Breast epithelium (tissue), 3 donors: ENCODE data around the gene HOOK2.

Source experiments
- CTCF ChIP-seq, 3 donors: fragments of 450-650 bp; IDR thresholded peaks; one replicate each; pipeline ENCODE4 v1.5.1; 2016 to 2017; ENCODE audit warnings: antibody characterized with exemption in 3 of 3, mild to moderate bottlenecking in 3 of 3, moderate library complexity in 3 of 3
- POLR2AphosphoS5 ChIP-seq, 3 donors: sonication (generic); formaldehyde crosslinking; IDR thresholded peaks; one replicate each; pipeline ENCODE4 v1.6.1; 2017; ENCODE audit warnings: antibody characterized with exemption in 3 of 3

GRCh38 chr19:12737835-12738351 lies 37.5 kb downstream of the HOOK2 start:
- TF ChIP-seq CTCF (IDR thresholded peaks at IDR 0.05) (no peak), POLR2AphosphoS5 (IDR thresholded peaks at IDR 0.05) (no peak)
